GM21381 (cell line): ENCODE results near the gene ZFAND2A.
A peak's percentile ranks its signal among the peaks of the same experiment; 100 is the strongest.
"Not testable (repeated sequence)": the region's sequence is repeated elsewhere in the genome, so short reads cannot be mapped to it uniquely, and the experiment has no call there.

ENCODE experiments used
- ATAC-seq: cut with Tn5 transposase; IDR thresholded peaks from one replicate; pipeline ENCODE4 v1.9.1; 2021; ENCODE audit warnings: mild to moderate bottlenecking, moderate library complexity; ENCODE audit not compliant: unreplicated experiment

ZFAND2A gene

GRCh38 chr7:1159891-1160669 is at the start of gene ZFAND2A:
Gene ZFAND2A (minus strand): TSS chr7:1160196. CDS start chr7:1158212, 1,984 bp downstream.
- ATAC-seq = peak; percentile 93

- no peak for ATAC-seq
Measured at GRCh38 chr7:1209097-1209496, 49.1 kb upstream of the ZFAND2A start.

- not testable (repeated sequence) for ATAC-seq
Measured at GRCh38 chr7:1205742-1206141, 45.7 kb upstream of the ZFAND2A start.

GRCh38 chr7:1204460-1205140 is 44.6 kb upstream of the ZFAND2A start:
- no peak for ATAC-seq

- not testable (repeated sequence) for ATAC-seq
Measured at GRCh38 chr7:1202914-1203313, 42.9 kb upstream of the ZFAND2A start.

GRCh38 chr7:1201916-1202315 is 41.9 kb upstream of the ZFAND2A start:
- no peak for ATAC-seq

- ATAC-seq = no peak
Measured at GRCh38 chr7:1200045-1200444, 40.0 kb upstream of the ZFAND2A start.

- no peak for ATAC-seq
Measured at GRCh38 chr7:1197997-1198625, 38.1 kb upstream of the ZFAND2A start.

- ATAC-seq = no peak
Measured at GRCh38 chr7:1196950-1197349, 37.0 kb upstream of the ZFAND2A start.

- ATAC-seq = not testable (repeated sequence)
Measured at GRCh38 chr7:1196441-1196840, 36.4 kb upstream of the ZFAND2A start.

GRCh38 chr7:1193593-1194424 is 33.8 kb upstream of the ZFAND2A start:
- ATAC-seq = no peak

GRCh38 chr7:1192171-1192676 is 32.2 kb upstream of the ZFAND2A start:
- ATAC-seq = no peak

GRCh38 chr7:1189986-1190772 is 30.2 kb upstream of the ZFAND2A start:
- ATAC-seq = no peak

GRCh38 chr7:1188720-1189294 is 28.8 kb upstream of the ZFAND2A start:
- ATAC-seq = no peak

GRCh38 chr7:1187127-1187526 is 27.1 kb upstream of the ZFAND2A start:
- ATAC-seq = no peak

- no peak for ATAC-seq
Measured at GRCh38 chr7:1181640-1182039, 21.6 kb upstream of the ZFAND2A start.

- ATAC-seq = no peak
Measured at GRCh38 chr7:1181031-1181430, 21.0 kb upstream of the ZFAND2A start.

- ATAC-seq = no peak
Measured at GRCh38 chr7:1176891-1177373, 16.9 kb upstream of the ZFAND2A start.
